GM23338 (cell line): ENCODE measurements around the gene GNPTAB. TPM values are rescaled to one million over a fixed set of nuclear protein-coding genes. Genes with fewer than 3 reads are reported as not detected.

Experiments used
- ATAC-seq: fragments of 200-7000 bp; cut with Tn5 transposase; 3 replicates; pipeline ENCODE4 v1.9.1; 2020
- DNase-seq: peaks from one replicate; pipeline ENCODE4 v3.0.0-alpha.2; 2015; ENCODE audit warnings: low spot score
- H2AFZ ChIP-seq: fragments of 200-600 bp; sonication (generic); 2 replicates; pipeline ENCODE4 v1.8.0; 2016; ENCODE audit warnings: antibody characterized with exemption, mild to moderate bottlenecking, moderate library complexity
- H3F3A ChIP-seq: fragments of 200-600 bp; sonication (generic); replicated peaks from 2 replicates; pipeline ENCODE4 v1.8.0; 2017; ENCODE audit warnings: antibody characterized with exemption, mixed run types, low read depth
- H3K27ac ChIP-seq: fragments of 200-600 bp; sonication (generic); 2 replicates; pipeline ENCODE4 v1.6.1; 2016; ENCODE audit warnings: low read depth
- H3K27me3 ChIP-seq: fragments of 200-600 bp; sonication (generic); 2 replicates; pipeline ENCODE4 v1.8.0; 2016; ENCODE audit warnings: mild to moderate bottlenecking, mixed run types, moderate library complexity; ENCODE audit not compliant: insufficient read depth
- H3K36me3 ChIP-seq: fragments of 200-600 bp; sonication (generic); 2 replicates; pipeline ENCODE4 v1.8.0; 2016; ENCODE audit warnings: mild to moderate bottlenecking; ENCODE audit not compliant: insufficient read depth
- H3K4me1 ChIP-seq: fragments of 200-600 bp; sonication (generic); 2 replicates; pipeline ENCODE4 v1.8.0; 2016; ENCODE audit warnings: mild to moderate bottlenecking, moderate library complexity; ENCODE audit not compliant: insufficient read depth
- H3K4me2 ChIP-seq: fragments of 200-600 bp; sonication (generic); 2 replicates; pipeline ENCODE4 v1.7.1; 2017; ENCODE audit warnings: mixed run types
- H3K4me3 ChIP-seq: fragments of 200-600 bp; sonication (generic); 2 replicates; pipeline ENCODE4 v1.6.1; 2016; ENCODE audit warnings: mixed run types
- H3K79me2 ChIP-seq: fragments of 200-600 bp; sonication (generic); replicated peaks from 2 replicates; pipeline ENCODE4 v1.8.0; 2017; ENCODE audit warnings: mild to moderate bottlenecking; ENCODE audit not compliant: insufficient read depth
- H3K9me2 ChIP-seq: fragments of 200-600 bp; sonication (generic); 2 replicates; pipeline ENCODE4 v1.8.0; 2017; ENCODE audit not compliant: insufficient read depth
- H4K20me1 ChIP-seq: fragments of 200-600 bp; sonication (generic); replicated peaks from 2 replicates; pipeline ENCODE4 v1.8.0; 2017; ENCODE audit warnings: mild to moderate bottlenecking; ENCODE audit not compliant: insufficient read depth
- H3K27ac Mint-ChIP-seq: 2 replicates; pipeline ENCODE4 v1.8.0; 2020; ENCODE audit warnings: inconsistent platforms, mild to moderate bottlenecking, moderate library complexity, mixed read lengths
- H3K27me3 Mint-ChIP-seq: 3 replicates; pipeline ENCODE4 v1.8.0; 2022; ENCODE audit warnings: low read depth, mild to moderate bottlenecking, moderate library complexity, mixed read lengths, inconsistent platforms; ENCODE audit not compliant: insufficient read depth, poor library complexity
- H3K36me3 Mint-ChIP-seq: 3 replicates; pipeline ENCODE4 v1.8.0; 2021; ENCODE audit warnings: low read depth, mild to moderate bottlenecking, inconsistent platforms, moderate library complexity, mixed read lengths
- H3K4me1 Mint-ChIP-seq: 3 replicates; pipeline ENCODE4 v1.8.0; 2020; ENCODE audit warnings: mild to moderate bottlenecking, inconsistent platforms, mixed read lengths
- H3K4me3 Mint-ChIP-seq: 3 replicates; pipeline ENCODE4 v1.8.0; 2021; ENCODE audit warnings: moderate library complexity, mild to moderate bottlenecking, inconsistent platforms, mixed read lengths
- H3K9me3 Mint-ChIP-seq: 3 replicates; pipeline ENCODE4 v1.8.0; 2020; ENCODE audit warnings: moderate library complexity, mild to moderate bottlenecking, inconsistent platforms, mixed read lengths
- CREB1 ChIP-seq: fragments of 250-450 bp; sonication (Bioruptor Pico); IDR thresholded peaks from 2 replicates; pipeline ENCODE4 v1.5.0; 2020; ENCODE audit warnings: low read depth, mild to moderate bottlenecking, moderate library complexity
- CTCF ChIP-seq, 2 experiments: fragments of 200-600 bp in 1 of 2; sonication (generic) in 1 of 2; conservative IDR thresholded peaks; 2 replicates each; pipeline versions ENCODE4 v1.5.1 to v1.6.1; 2016 to 2017; ENCODE audit warnings: antibody characterized with exemption in 2 of 2, low read depth in 2 of 2, mild to moderate bottlenecking in 2 of 2, moderate library complexity in 1 of 2
- ETS1 ChIP-seq: IDR thresholded peaks from 2 replicates; pipeline ENCODE4 v1.6.1; 2016; ENCODE audit warnings: antibody characterized with exemption
- EZH2phosphoT487 ChIP-seq: fragments of 200-600 bp; sonication (generic); IDR thresholded peaks from one replicate; pipeline ENCODE4 v1.8.1; 2018; ENCODE audit warnings: antibody characterized with exemption; ENCODE audit not compliant: unreplicated experiment
- JUNB ChIP-seq: IDR thresholded peaks from one replicate; pipeline ENCODE4 v1.6.1; 2016; ENCODE audit warnings: antibody characterized with exemption; ENCODE audit not compliant: unreplicated experiment
- NANOG ChIP-seq: IDR thresholded peaks from 2 replicates; pipeline ENCODE4 v1.6.1; 2016; ENCODE audit warnings: antibody characterized with exemption, borderline replicate concordance
- POLR2AphosphoS5 ChIP-seq: IDR thresholded peaks from 2 replicates; pipeline ENCODE4 v1.6.1; 2016; ENCODE audit warnings: antibody characterized with exemption, low read depth
- STAT1 ChIP-seq: IDR thresholded peaks from one replicate; pipeline ENCODE4 v1.6.1; 2016; ENCODE audit warnings: antibody characterized with exemption; ENCODE audit not compliant: unreplicated experiment
- ZNF114 ChIP-seq: fragments of 250-450 bp; sonication (Bioruptor Pico); IDR thresholded peaks from 2 replicates; pipeline ENCODE4 v1.5.0; 2020; ENCODE audit warnings: mild to moderate bottlenecking, moderate library complexity
- ZNF331 ChIP-seq: fragments of 250-450 bp; sonication (Bioruptor Pico); IDR thresholded peaks from 2 replicates; pipeline ENCODE4 v1.5.0; 2020; ENCODE audit warnings: low read depth, mild to moderate bottlenecking, moderate library complexity
- ZNF462 ChIP-seq: fragments of 250-450 bp; sonication (Bioruptor Pico); IDR thresholded peaks from 2 replicates; pipeline ENCODE4 v1.5.0; 2020; ENCODE audit warnings: mild to moderate bottlenecking, moderate library complexity
- polyA plus RNA-seq: library from polyadenylated mRNA; unstranded; fragments of >200 nt; fragmentation: Nextera tagmentation; extraction: Ambion mirVana; gene quantifications from 2 replicates; pipeline ENCODE4 v1.2.1, GENCODE V29; 2016
- total RNA-seq: library from RNA; depleted of rRNA; stranded (reverse); fragments of >200 nt; shearing (Covaris generic); gene quantifications from 2 replicates; pipeline ENCODE4 v1.2.3, GENCODE V29; 2014

The GNPTAB gene
- total and polyA plus RNA-seq, 2 experiments from 2014 or later = 23.6 to 58.3 TPM

GRCh38 chr12:101729842-101730241 is 100.9 kb downstream of the GNPTAB start:
- TF ChIP-seq STAT1 = no peak
- no peak for TF ChIP-seq ZNF114 (CRISPR knock-in tag)
- no peak for TF ChIP-seq POLR2AphosphoS5
- TF ChIP-seq CREB1 (CRISPR knock-in tag) = no peak
- no peak for TF ChIP-seq EZH2phosphoT487
- TF ChIP-seq ZNF462 (CRISPR knock-in tag) = no peak
- TF ChIP-seq NANOG = no peak
- TF ChIP-seq ZNF331 = no peak
- no peak for TF ChIP-seq ETS1
- TF ChIP-seq CTCF (conservative IDR thresholded peaks at IDR 0.05; ENCODE audit: low read depth in 2 of 2) = no peak
- TF ChIP-seq JUNB = no peak
- no peak for DNase-seq
- H3K9me2 ChIP-seq = no peaks in the 10 kb centered on the region
- no peaks in the 10 kb centered on the region for H3K36me3 ChIP-seq
- no peaks in the 10 kb centered on the region for H4K20me1 ChIP-seq
- H3K4me2 ChIP-seq = no peak overlapping the region
- no peak for ATAC-seq
- H3K4me1 ChIP-seq = no peaks in the 10 kb centered on the region
- Mint-ChIP-seq H3K4me1 (no peaks in the 10 kb centered on the region), H3K27ac (no peak overlapping the region), H3K4me3 (no peak overlapping the region), H3K36me3 (no peaks in the 10 kb centered on the region), H3K9me3 (no peaks in the 10 kb centered on the region), H3K27me3 (peaks cover 5% of the 10 kb centered on the region)
- no peaks in the 10 kb centered on the region for H3K27me3 ChIP-seq
- no peaks in the 10 kb centered on the region for H3K79me2 ChIP-seq
- no peak overlapping the region for H3K4me3 ChIP-seq
- H3K27ac ChIP-seq = no peak overlapping the region
- H2AFZ ChIP-seq = no peak overlapping the region
- no peaks in the 10 kb centered on the region for H3F3A ChIP-seq
